K562 (cell line): ENCODE measurements around the gene DHX57. TPM values are rescaled to one million over a fixed set of nuclear protein-coding genes. Genes with fewer than 3 reads are reported as not detected.

Experiments used
- ASH1L ChIP-seq: fragments of 450-650 bp; IDR thresholded peaks from 2 replicates; pipeline ENCODE4 v1.6.1; 2018; ENCODE audit warnings: borderline replicate concordance, mild to moderate bottlenecking, low read depth; ENCODE audit not compliant: partially characterized antibody
- BCL6 ChIP-seq: fragments of 250-450 bp; sonication (Bioruptor Pico); IDR thresholded peaks from 2 replicates; pipeline ENCODE4 v1.4.0; 2020
- CHD1 ChIP-seq: fragments of 200-600 bp; sonication (generic); IDR thresholded peaks from one replicate; pipeline ENCODE4 v1.6.1; 2012; ENCODE audit warnings: mild to moderate bottlenecking, moderate library complexity, low read length, inconsistent platforms
- CHD4 ChIP-seq: fragments of 200-600 bp; sonication (generic); IDR thresholded peaks from 3 replicates; pipeline ENCODE4 v1.6.1; 2012; ENCODE audit warnings: low read depth, mild to moderate bottlenecking, mixed read lengths, low read length, inconsistent platforms; ENCODE audit not compliant: insufficient read depth, insufficient replicate concordance, poor library complexity, severe bottlenecking
- HDAC6 ChIP-seq: IDR thresholded peaks from 2 replicates; pipeline ENCODE4 v1.6.1; 2012; ENCODE audit warnings: low read depth, mild to moderate bottlenecking, control low read depth, inconsistent platforms, low read length, moderate library complexity
- JUND ChIP-seq, 2 experiments: IDR thresholded peaks; 2 replicates in 1 of 2; 3 replicates in 1 of 2; pipeline ENCODE4 v1.6.1; 2011; ENCODE audit warnings: borderline replicate concordance in 2 of 2, low read depth in 2 of 2, low read length in 2 of 2, improper control_type of control experiment in 1 of 2, missing biosample characterization in 1 of 2, missing genetic modification characterization in 1 of 2, missing genetic modification reagents in 1 of 2
- L3MBTL2 ChIP-seq: fragments of 450-650 bp; IDR thresholded peaks from 2 replicates; pipeline ENCODE4 v1.6.1; 2016; ENCODE audit warnings: mild to moderate bottlenecking, moderate library complexity
- LARP7 ChIP-seq: fragments of 450-650 bp; IDR thresholded peaks from 2 replicates; pipeline ENCODE4 v1.6.1; 2016
- MTA3 ChIP-seq: fragments of 450-650 bp; formaldehyde crosslinking; IDR thresholded peaks from 2 replicates; pipeline ENCODE4 v1.6.1; 2017; ENCODE audit warnings: mild to moderate bottlenecking, borderline replicate concordance
- NCOA1 ChIP-seq: fragments of 450-650 bp; IDR thresholded peaks from 2 replicates; pipeline ENCODE4 v1.6.1; 2016; ENCODE audit warnings: low read depth
- NFATC3 ChIP-seq: fragments of 450-650 bp; IDR thresholded peaks from 2 replicates; pipeline ENCODE4 v1.6.1; 2017; ENCODE audit warnings: mild to moderate bottlenecking
- NFE2 ChIP-seq: IDR thresholded peaks from 2 replicates; pipeline ENCODE4 v1.6.1; 2014; ENCODE audit warnings: antibody characterized with exemption, low read depth
- PHB ChIP-seq: fragments of 250-450 bp; sonication (Bioruptor Pico); IDR thresholded peaks from 2 replicates; pipeline ENCODE4 v1.5.0; 2021
- POLR3A ChIP-seq: IDR thresholded peaks from 2 replicates; pipeline ENCODE4 v1.6.1; 2011; ENCODE audit warnings: borderline replicate concordance, mild to moderate bottlenecking, moderate library complexity; ENCODE audit not compliant: insufficient read length, insufficient read depth; ENCODE audit errors: extremely low read depth
- PRPF4 ChIP-seq: fragments of 200-400 bp; formaldehyde crosslinking; IDR thresholded peaks from one replicate; pipeline ENCODE4 v1.6.1; 2017; ENCODE audit warnings: low read length, low read depth, mild to moderate bottlenecking; ENCODE audit not compliant: insufficient read depth, poor library complexity, severe bottlenecking
- RBBP5 ChIP-seq: fragments of 200-600 bp; sonication (generic); IDR thresholded peaks from 2 replicates; pipeline ENCODE4 v1.6.1; 2012; ENCODE audit warnings: borderline replicate concordance, mild to moderate bottlenecking, low read length, control low read depth, inconsistent platforms; ENCODE audit not compliant: insufficient read depth, poor library complexity, severe bottlenecking
- RBM22 ChIP-seq: fragments of 200-400 bp; formaldehyde crosslinking; IDR thresholded peaks from 2 replicates; pipeline ENCODE4 v1.6.1; 2018; ENCODE audit warnings: low read length, low read depth; ENCODE audit not compliant: poor library complexity, severe bottlenecking
- RFX1 ChIP-seq: fragments of 450-650 bp; IDR thresholded peaks from 2 replicates; pipeline ENCODE4 v1.6.1; 2016; ENCODE audit warnings: mild to moderate bottlenecking, moderate library complexity
- SREBF2 ChIP-seq: sonication (generic); formaldehyde crosslinking; IDR thresholded peaks from 2 replicates; pipeline ENCODE4 v1.4.0; 2020; ENCODE audit warnings: mild to moderate bottlenecking, missing genetic modification reagents
- SRF ChIP-seq, 2 experiments: fragments of 250-450, 450-650 bp in 1 of 2; sonication (Bioruptor Pico) in 1 of 2; sonication (generic) in 1 of 2; formaldehyde crosslinking; IDR thresholded peaks; 2 replicates each; pipeline versions ENCODE4 v1.5.0 to v1.5.1; 2020 to 2022; ENCODE audit warnings: mild to moderate bottlenecking in 1 of 2, missing genetic modification reagents in 1 of 2
- STAT5B ChIP-seq: fragments of 250-450 bp; sonication (Bioruptor Pico); IDR thresholded peaks from 2 replicates; pipeline ENCODE4 v1.8.0; 2021; ENCODE audit warnings: mild to moderate bottlenecking, inconsistent platforms
- U2AF1 ChIP-seq: fragments of 200-400 bp; formaldehyde crosslinking; optimal IDR thresholded peaks from 2 replicates; pipeline ENCODE3; 2017; ENCODE audit warnings: mild to moderate bottlenecking, low read depth, low read length, moderate library complexity
- ZC3H4 ChIP-seq: sonication (generic); formaldehyde crosslinking; IDR thresholded peaks from 2 replicates; pipeline ENCODE4 v1.9.0; 2021; ENCODE audit warnings: missing genetic modification reagents, borderline replicate concordance
- ZNF274 ChIP-seq: IDR thresholded peaks from 2 replicates; pipeline ENCODE4 v1.6.1; 2011; ENCODE audit warnings: low read depth, mild to moderate bottlenecking, low read length, moderate library complexity, borderline replicate concordance
- ZNF347 ChIP-seq: fragments of 450-650 bp; formaldehyde crosslinking; IDR thresholded peaks from 2 replicates; pipeline ENCODE4 v1.4.0; 2020; ENCODE audit warnings: low read depth, mild to moderate bottlenecking, moderate library complexity
- ZNF561 ChIP-seq: fragments of 450-650 bp; formaldehyde crosslinking; conservative IDR thresholded peaks from 2 replicates; pipeline ENCODE4 v1.4.0; 2020; ENCODE audit warnings: mild to moderate bottlenecking, moderate library complexity
- ZNF79 ChIP-seq: fragments of 250-450 bp; sonication (Bioruptor Pico); IDR thresholded peaks from 2 replicates; pipeline ENCODE4 v1.4.0; 2020; ENCODE audit warnings: low read depth, mild to moderate bottlenecking, moderate library complexity
- polyA plus RNA-seq, 8 experiments: library from polyadenylated mRNA; depleted of rRNA in 4 of 8; stranded (reverse) in 5 of 8; unstranded in 3 of 8; fragments of >200 nt; fragmentation: Nextera tagmentation in 2 of 8; fragmentation: Illumina TruSeq in 1 of 8; extraction: Ambion mirVana in 2 of 8; extraction: Trizol in 1 of 8; gene quantifications; 2 replicates each; pipeline versions ENCODE4 v1.2.1 to v1.2.3, GENCODE V29; 2011 to 2014; ENCODE audit warnings: inconsistent platforms in 1 of 8, missing spikeins in 1 of 8
- total RNA-seq, 7 experiments: library from RNA; depleted of rRNA in 6 of 7; stranded (reverse); fragments of >200 nt in 6 of 7; fragmentation: Illumina TruSeq in 2 of 7; extraction: Trizol in 2 of 7; gene quantifications; 2 replicates each; pipeline versions ENCODE4 v1.2.1 to v1.2.3, GENCODE V29; 2011 to 2021; ENCODE audit warnings: low replicate concordance in 1 of 7
- TF ChIP-seq, protein P1 (sequence below): fragments of 450-650 bp; IDR thresholded peaks from 2 replicates; pipeline ENCODE4 v1.7.0; 2016; ENCODE audit warnings: borderline replicate concordance

Gene DHX57
- total and polyA plus RNA-seq, 9 of the 15 experiments (the other 6 are each of a cell fraction or from before 2014, with no cell fraction given), result 7.4 to 23.6 (median 17.9) TPM

DNA sequence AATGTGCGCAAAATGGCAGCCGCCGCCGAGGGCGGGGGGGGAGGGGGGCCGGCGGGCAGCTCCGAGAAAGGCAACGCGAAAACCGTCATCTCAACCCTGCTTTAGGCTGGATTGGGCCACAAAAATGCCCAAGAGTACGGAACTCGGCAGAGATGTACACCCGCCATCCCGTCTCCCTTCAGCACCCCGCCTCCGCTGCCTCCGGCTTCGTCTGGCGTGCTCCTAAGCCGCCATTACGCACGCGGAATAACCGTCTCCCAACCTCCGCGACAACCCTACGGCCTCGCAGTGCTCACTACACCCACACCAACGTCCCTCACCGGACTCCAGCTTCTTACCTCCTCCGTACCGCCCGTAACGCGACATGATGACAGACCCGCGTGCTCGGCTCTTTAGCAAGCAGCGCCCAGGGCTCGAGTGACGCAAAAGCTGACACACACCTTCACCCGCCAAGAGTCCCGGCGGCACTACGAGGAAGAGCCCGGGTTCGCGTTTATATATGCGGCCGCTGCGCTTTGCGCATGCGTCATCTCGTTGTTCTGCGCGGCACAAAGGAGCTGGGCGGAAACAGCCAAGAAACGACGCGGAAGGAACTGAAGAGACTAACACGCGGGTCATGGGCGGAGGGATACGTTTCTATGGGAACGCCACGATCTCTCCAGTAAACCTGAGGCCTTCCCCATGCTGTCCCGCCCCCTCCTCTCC lies 124.7 kb downstream of the DHX57 start, which contains the start of gene SRSF7 (continued):
- TF ChIP-seq SREBF2 (CRISPR knock-in tag) (no peak), CHD1 (peak; percentile 95), ZNF347 (no peak), PHB (CRISPR knock-in tag) (peak; percentile 90; the same call in 1 of the 2 replicates), SRF (CRISPR knock-in tag; IDR thresholded peaks at IDR 0.05) (no peak; a peak in 1 of 4 replicates), BCL6 (no peak), LARP7 (peak; percentile 98), NFATC3 (0 out of 2 replicates have a peak, but pooled peaks have one; percentile 51), RBBP5 (no peak), NCOA1 (peak; percentile 71; the same call in 1 of the 2 replicates), RBM22 (peak; percentile 99), L3MBTL2 (peak; percentile 92), STAT5B (no peak), ASH1L (peak; percentile 50), HDAC6 (0 out of 2 replicates have a peak, but pooled peaks have one; percentile 84), MTA3 (peak; percentile 99), JUND (IDR thresholded peaks at IDR 0.05; ENCODE audit: borderline replicate concordance, low read depth, low read length) (peak; percentile 61), JUND (tag; IDR thresholded peaks at IDR 0.05; ENCODE audit: borderline replicate concordance, low read depth, low read length) (peak; percentile 20; the same call in 2 of the 3 replicates), POLR3A (no peak), CHD4 (no peak), U2AF1 (peak; percentile 91), NFE2 (no peak), PRPF4 (peak; percentile 99), ZNF79 (no peak), ZC3H4 (no peak; the same call in 1 of the 2 replicates), ZNF274 (no peak), RFX1 (peak; percentile 97), ZNF561 (CRISPR knock-in tag) (no peak)
- TF ChIP-seq, protein P1, sequence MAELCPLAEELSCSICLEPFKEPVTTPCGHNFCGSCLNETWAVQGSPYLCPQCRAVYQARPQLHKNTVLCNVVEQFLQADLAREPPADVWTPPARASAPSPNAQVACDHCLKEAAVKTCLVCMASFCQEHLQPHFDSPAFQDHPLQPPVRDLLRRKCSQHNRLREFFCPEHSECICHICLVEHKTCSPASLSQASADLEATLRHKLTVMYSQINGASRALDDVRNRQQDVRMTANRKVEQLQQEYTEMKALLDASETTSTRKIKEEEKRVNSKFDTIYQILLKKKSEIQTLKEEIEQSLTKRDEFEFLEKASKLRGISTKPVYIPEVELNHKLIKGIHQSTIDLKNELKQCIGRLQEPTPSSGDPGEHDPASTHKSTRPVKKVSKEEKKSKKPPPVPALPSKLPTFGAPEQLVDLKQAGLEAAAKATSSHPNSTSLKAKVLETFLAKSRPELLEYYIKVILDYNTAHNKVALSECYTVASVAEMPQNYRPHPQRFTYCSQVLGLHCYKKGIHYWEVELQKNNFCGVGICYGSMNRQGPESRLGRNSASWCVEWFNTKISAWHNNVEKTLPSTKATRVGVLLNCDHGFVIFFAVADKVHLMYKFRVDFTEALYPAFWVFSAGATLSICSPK, result peak; percentile 92; the same call in 1 of the 2 replicates
